ENCODE results near the gene TLR10.

The TLR10 gene

GRCh38 chr4:38734911-38735310 lies 47.9 kb downstream of the TLR10 start:
- DNase-seq (ENCODE audit: insufficient read length, low spot score), result no peak
- no peak for FAIRE-seq

GRCh38 chr4:38734446-38734845 lies 48.3 kb downstream of the TLR10 start:
- no peak for DNase-seq (ENCODE audit: insufficient read length, low spot score)
- FAIRE-seq, result no peak

GRCh38 chr4:38733663-38734062 lies 49.1 kb downstream of the TLR10 start:
- DNase-seq (ENCODE audit: insufficient read length, low spot score) (no peak), FAIRE-seq (no peak)

- no peak for FAIRE-seq
- peak; percentile 80 for DNase-seq (ENCODE audit: insufficient read length, low spot score)
Measured at GRCh38 chr4:38730830-38731646, 51.8 kb downstream of the TLR10 start.

- DNase-seq (ENCODE audit: insufficient read length, low spot score) (no peak), FAIRE-seq (no peak)
Measured at GRCh38 chr4:38730493-38730829, 52.3 kb downstream of the TLR10 start.

GRCh38 chr4:38728631-38729141 lies 54.1 kb downstream of the TLR10 start:
- DNase-seq (ENCODE audit: insufficient read length, low spot score), result no peak
- no peak for FAIRE-seq

GRCh38 chr4:38724475-38724808 lies 58.3 kb downstream of the TLR10 start:
- FAIRE-seq, result no peak
- DNase-seq (ENCODE audit: insufficient read length, low spot score), result no peak

- FAIRE-seq, result no peak
- no peak for DNase-seq (ENCODE audit: insufficient read length, low spot score)
Measured at GRCh38 chr4:38723726-38724474, 58.9 kb downstream of the TLR10 start.

GRCh38 chr4:38723114-38723513 lies 59.7 kb downstream of the TLR10 start:
- FAIRE-seq (no peak), DNase-seq (ENCODE audit: insufficient read length, low spot score) (no peak)

All from HTR-8/SVneo (cell line).